Glutamatergic neuron (in vitro differentiated cells): ENCODE results near the gene PSMD8. TPM values are rescaled to one million over a fixed set of nuclear protein-coding genes. Genes with fewer than 3 reads are reported as not detected.
A peak's percentile ranks its signal among the peaks of the same experiment; 100 is the strongest.
"Not testable (repeated sequence)": the region's sequence is repeated elsewhere in the genome, so short reads cannot be mapped to it uniquely, and the experiment has no call there.

Source experiments
- DNase-seq: peaks from one replicate; pipeline ENCODE4 v3.0.0; 2022
- H3K27ac Mint-ChIP-seq: one replicate; pipeline ENCODE4 v1.8.0; 2020; ENCODE audit warnings: mild to moderate bottlenecking, mixed read lengths, inconsistent platforms; ENCODE audit not compliant: unreplicated experiment
- H3K27me3 Mint-ChIP-seq: one replicate; pipeline ENCODE4 v1.8.0; 2020; ENCODE audit warnings: mild to moderate bottlenecking, moderate library complexity, mixed read lengths, inconsistent platforms; ENCODE audit not compliant: unreplicated experiment
- H3K36me3 Mint-ChIP-seq: one replicate; pipeline ENCODE4 v1.8.0; 2020; ENCODE audit warnings: mild to moderate bottlenecking, mixed read lengths, inconsistent platforms; ENCODE audit not compliant: unreplicated experiment
- H3K4me1 Mint-ChIP-seq: one replicate; pipeline ENCODE4 v1.8.0; 2020; ENCODE audit warnings: mild to moderate bottlenecking, low read depth, mixed read lengths, inconsistent platforms; ENCODE audit not compliant: unreplicated experiment
- H3K4me3 Mint-ChIP-seq: one replicate; pipeline ENCODE4 v1.8.0; 2020; ENCODE audit warnings: mild to moderate bottlenecking, mixed read lengths, inconsistent platforms; ENCODE audit not compliant: unreplicated experiment
- H3K9me3 Mint-ChIP-seq: one replicate; pipeline ENCODE4 v1.8.0; 2020; ENCODE audit warnings: mild to moderate bottlenecking, moderate library complexity, mixed read lengths, inconsistent platforms; ENCODE audit not compliant: unreplicated experiment
- CTCF ChIP-seq: fragments of 200-600 bp; sonication (generic); IDR thresholded peaks from one replicate; pipeline ENCODE4 v1.5.0; 2021; ENCODE audit not compliant: partially characterized antibody, unreplicated experiment
- total RNA-seq: library from RNA; stranded (reverse); fragmentation: NEBNext Ultra II Directional; extraction: Animal tissue kit (Norgen Biotek cat#: 25700); gene quantifications from one replicate; pipeline ENCODE4 v1.2.1, GENCODE V29; 2021; ENCODE audit not compliant: unreplicated experiment

PSMD8 gene
- total RNA-seq, 1 donor from 2014 or later: 156 TPM

- H3K4me1 Mint-ChIP-seq: peaks cover 5% of the 10 kb centered on the region
- peaks cover 12% of the 10 kb centered on the region for H3K9me3 Mint-ChIP-seq
- peak overlapping the region; percentile 80 for H3K27ac Mint-ChIP-seq
- peaks cover 12% of the 10 kb centered on the region for H3K27me3 Mint-ChIP-seq
- peak; percentile 39 for DNase-seq
- H3K36me3 Mint-ChIP-seq: peaks cover 2% of the 10 kb centered on the region
- no peak for TF ChIP-seq CTCF
- H3K4me3 Mint-ChIP-seq: peak overlapping the region; percentile 90
Observed at GRCh38 chr19:38360839-38361631, 13.3 kb upstream of the PSMD8 start.

GRCh38 chr19:38361633-38362075 is 12.7 kb upstream of the PSMD8 start:
- Mint-ChIP-seq H3K36me3 (no peaks in the 10 kb centered on the region), H3K27ac (peak overlapping the region; percentile 80), H3K27me3 (peaks cover 9% of the 10 kb centered on the region), H3K4me3 (peak overlapping the region; percentile 90), H3K4me1 (peaks cover 4% of the 10 kb centered on the region), H3K9me3 (peaks cover 12% of the 10 kb centered on the region)
- DNase-seq: peak; percentile 90
- no peak for TF ChIP-seq CTCF

GRCh38 chr19:38362076-38362945 is 12.1 kb upstream of the PSMD8 start:
- H3K4me3 Mint-ChIP-seq: peak overlapping the region; percentile 90

DNA sequence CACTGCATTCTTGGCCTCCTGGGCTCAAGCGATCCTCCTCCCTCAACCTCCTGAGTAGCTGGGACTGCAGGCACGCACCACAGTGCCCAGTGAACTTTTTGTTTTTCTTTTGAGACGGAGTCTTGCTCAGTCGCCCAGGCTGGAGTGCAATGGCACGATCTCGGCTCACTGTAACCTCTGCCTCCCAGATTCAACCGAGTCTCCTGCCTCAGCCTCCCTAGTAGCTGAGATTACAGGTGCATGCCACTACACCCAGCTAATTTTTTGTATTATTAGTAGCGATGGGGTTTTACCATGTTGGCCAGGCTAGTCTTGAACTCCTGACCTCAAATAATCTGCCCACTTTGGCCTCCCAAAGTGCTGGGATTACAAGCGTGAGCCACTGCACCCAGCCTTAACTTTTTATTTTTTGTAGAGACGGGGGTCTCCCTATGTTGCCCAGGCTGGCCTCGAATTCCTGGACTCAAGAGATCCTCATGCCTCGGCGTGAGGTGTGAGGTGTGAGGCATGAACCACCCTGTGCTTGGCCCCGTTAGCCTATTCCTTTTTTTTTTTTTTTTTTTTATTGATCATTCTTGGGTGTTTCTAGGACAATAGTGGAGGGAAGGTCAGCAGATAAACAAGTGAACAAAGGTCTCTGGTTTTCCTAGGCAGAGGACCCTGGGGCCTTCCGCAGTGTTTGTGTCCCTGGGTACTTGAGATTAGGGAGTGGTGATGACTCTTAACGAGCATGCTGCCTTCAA is 11.3 kb upstream of the PSMD8 start:
- H3K9me3 Mint-ChIP-seq: peaks cover 12% of the 10 kb centered on the region
- not testable (repeated sequence) for H3K4me1 Mint-ChIP-seq, DNase-seq, H3K27me3 Mint-ChIP-seq, H3K36me3 Mint-ChIP-seq
- H3K4me3 Mint-ChIP-seq: peak overlapping the region; percentile 79
- H3K27ac Mint-ChIP-seq: peak overlapping the region; percentile 82

More at GRCh38 chr19:38362076-38362945, 12.1 kb upstream of the PSMD8 start:
- Mint-ChIP-seq H3K36me3 (no peaks in the 10 kb centered on the region), H3K4me1 (peaks cover 4% of the 10 kb centered on the region), H3K27me3 (peaks cover 9% of the 10 kb centered on the region), H3K27ac (peak overlapping the region; percentile 84), H3K9me3 (peaks cover 12% of the 10 kb centered on the region)
- DNase-seq: peak; percentile 91
- no peak for TF ChIP-seq CTCF

- Mint-ChIP-seq H3K4me3 (no peak overlapping the region), H3K27me3 (peaks cover 7% of the 10 kb centered on the region), H3K4me1 (peaks cover 5% of the 10 kb centered on the region), H3K27ac (no peak overlapping the region), H3K36me3 (peaks cover 5% of the 10 kb centered on the region), H3K9me3 (peaks cover 12% of the 10 kb centered on the region)
- TF ChIP-seq CTCF: no peak
- DNase-seq: no peak
Observed at GRCh38 chr19:38367041-38367440, 7.3 kb upstream of the PSMD8 start.
